Ovary (tissue), 3 donors: ENCODE results near the gene NFIB.

ENCODE experiments used
- CTCF ChIP-seq, 3 donors: fragments of 450-650 bp in 2 of 3; fragments of 200-600 bp in 1 of 3; IDR thresholded peaks; one replicate each; pipeline versions ENCODE4 v1.5.1 to v1.8.0; 2016 to 2022; ENCODE audit warnings: antibody characterized with exemption in 3 of 3, mild to moderate bottlenecking in 1 of 3
- EP300 ChIP-seq: sonication (generic); formaldehyde crosslinking; IDR thresholded peaks from one replicate; pipeline ENCODE4 v1.6.1; 2017; ENCODE audit warnings: antibody characterized with exemption
- POLR2A ChIP-seq: fragments of 450-650 bp; IDR thresholded peaks from one replicate; pipeline ENCODE4 v1.6.1; 2017; ENCODE audit warnings: antibody characterized with exemption, mild to moderate bottlenecking, moderate library complexity
- donor health status: DM: no; HTN: no; CAD: no.

GRCh38 chr9:14197325-14197858 lies 116.5 kb downstream of the NFIB start:
- TF ChIP-seq POLR2A (no peak), EP300 (no peak), CTCF (IDR thresholded peaks at IDR 0.05) (no peak)
